ENCODE measurements around the gene ACYP1.

- TF ChIP-seq CTCF (IDR thresholded peaks at IDR 0.05) (no peak), REST (IDR thresholded peaks at IDR 0.05; ENCODE audit: insufficient read depth in 1 of 2, low read depth in 2 of 2, low read length in 1 of 2) (no peak), POLR2AphosphoS5 (IDR thresholded peaks at IDR 0.05; ENCODE audit: low read depth, low read length) (no peak), TCF7L2 (IDR thresholded peaks at IDR 0.05; ENCODE audit: low read depth, low read length) (no peak)
These were observed 14.7 kb downstream of the ACYP1 start for GRCh38 chr14:75049136-75049535.
